Measurements from ENCODE around the gene A2ML1.

Gene A2ML1

GRCh38 chr12:8823565-8824300 lies 1.3 kb downstream of the A2ML1 start:
- Histone ChIP-seq H3K27me3 (no peaks in the 10 kb centered on the region), H3K4me1 (ENCODE audit: control insufficient read depth in 1 of 2, insufficient read depth in 1 of 2, low read depth in 1 of 2, low read length in 1 of 2) (peaks cover 20 to 31% of the 10 kb centered on the region in 2 experiments), H3K9me3 (no peaks in the 10 kb centered on the region), H3K27ac (no peak overlapping the region), H3K36me3 (no peaks in the 10 kb centered on the region), H3K4me3 (ENCODE audit: low read depth in 1 of 2, low read length in 1 of 2) (no peak overlapping the region)
- TF ChIP-seq CTCF (IDR thresholded peaks at IDR 0.05): no peak

- no peak overlapping the region for H3K27ac ChIP-seq
- no peak overlapping the region for H3K4me3 ChIP-seq (ENCODE audit: low read depth in 1 of 2, low read length in 1 of 2)
- H3K27me3 ChIP-seq: no peaks in the 10 kb centered on the region
- no peak for TF ChIP-seq CTCF (IDR thresholded peaks at IDR 0.05)
- peaks cover 10 to 24% of the 10 kb centered on the region in 2 experiments for H3K4me1 ChIP-seq (ENCODE audit: control insufficient read depth in 1 of 2, insufficient read depth in 1 of 2, low read depth in 1 of 2, low read length in 1 of 2)
- H3K9me3 ChIP-seq: no peaks in the 10 kb centered on the region
- H3K36me3 ChIP-seq: no peaks in the 10 kb centered on the region
Measured at GRCh38 chr12:8827551-8828256, 5.3 kb downstream of the A2ML1 start.

GRCh38 chr12:8828257-8829124 lies 6.1 kb downstream of the A2ML1 start:
- H3K4me1 ChIP-seq (ENCODE audit: control insufficient read depth in 1 of 2, insufficient read depth in 1 of 2, low read depth in 1 of 2, low read length in 1 of 2): peaks cover 10 to 17% of the 10 kb centered on the region in 2 experiments
- no peaks in the 10 kb centered on the region for H3K9me3 ChIP-seq
- H3K4me3 ChIP-seq (ENCODE audit: low read depth in 1 of 2, low read length in 1 of 2): no peak overlapping the region
- no peaks in the 10 kb centered on the region for H3K36me3 ChIP-seq
- no peaks in the 10 kb centered on the region for H3K27me3 ChIP-seq
- TF ChIP-seq CTCF (IDR thresholded peaks at IDR 0.05): no peak
- no peak overlapping the region for H3K27ac ChIP-seq

GRCh38 chr12:8829125-8829518 lies 6.7 kb downstream of the A2ML1 start:
- H3K27ac ChIP-seq: no peak overlapping the region
- no peaks in the 10 kb centered on the region for H3K9me3 ChIP-seq
- H3K36me3 ChIP-seq: no peaks in the 10 kb centered on the region
- H3K4me1 ChIP-seq (ENCODE audit: control insufficient read depth in 1 of 2, insufficient read depth in 1 of 2, low read depth in 1 of 2, low read length in 1 of 2): peaks cover 10 to 15% of the 10 kb centered on the region in 2 experiments
- H3K27me3 ChIP-seq: no peaks in the 10 kb centered on the region
- no peak for TF ChIP-seq CTCF (IDR thresholded peaks at IDR 0.05)
- H3K4me3 ChIP-seq (ENCODE audit: low read depth in 1 of 2, low read length in 1 of 2): no peak overlapping the region

GRCh38 chr12:8829621-8830020 lies 7.2 kb downstream of the A2ML1 start:
- H3K36me3 ChIP-seq: no peaks in the 10 kb centered on the region
- no peaks in the 10 kb centered on the region for H3K9me3 ChIP-seq
- no peak overlapping the region for H3K4me3 ChIP-seq (ENCODE audit: low read depth in 1 of 2, low read length in 1 of 2)
- TF ChIP-seq CTCF (IDR thresholded peaks at IDR 0.05): no peak
- H3K27me3 ChIP-seq: no peaks in the 10 kb centered on the region
- no peak overlapping the region for H3K27ac ChIP-seq
- H3K4me1 ChIP-seq (ENCODE audit: control insufficient read depth in 1 of 2, insufficient read depth in 1 of 2, low read depth in 1 of 2, low read length in 1 of 2): peaks cover 10 to 15% of the 10 kb centered on the region in 2 experiments

Data from neutrophil (primary cell).